Activated T-helper 17 cell treated with anti-CD3 and anti-CD28 coated beads, Interleukin-2, amount 50 U/mL, for 72 hours (primary cell): ENCODE results near the gene TEX28. TPM values are rescaled to one million over a fixed set of nuclear protein-coding genes. Genes with fewer than 3 reads are reported as not detected.
"Not testable (repeated sequence)": the region's sequence is repeated elsewhere in the genome, so short reads cannot be mapped to it uniquely, and the experiment has no call there.

ENCODE experiments used
- ATAC-seq: fragments of 150-1000 bp; cut with Tn5 transposase; replicated peaks from 2 replicates; pipeline ENCODE4 v1.10.0; 2021; ENCODE audit warnings: mild to moderate bottlenecking, moderate library complexity
- H3K27ac Mint-ChIP-seq: one replicate; pipeline ENCODE4 v1.8.0; 2022; ENCODE audit warnings: mixed read lengths
- H3K27me3 Mint-ChIP-seq: one replicate; pipeline ENCODE4 v1.8.0; 2022; ENCODE audit warnings: mixed read lengths
- H3K36me3 Mint-ChIP-seq: one replicate; pipeline ENCODE4 v1.8.0; 2022; ENCODE audit warnings: low read depth, mild to moderate bottlenecking, mixed read lengths
- H3K4me1 Mint-ChIP-seq: one replicate; pipeline ENCODE4 v1.8.0; 2022; ENCODE audit warnings: mixed read lengths
- H3K4me3 Mint-ChIP-seq: one replicate; pipeline ENCODE4 v1.8.0; 2022; ENCODE audit warnings: mild to moderate bottlenecking, mixed read lengths
- H3K9me3 Mint-ChIP-seq: one replicate; pipeline ENCODE4 v1.8.0; 2022; ENCODE audit warnings: mixed read lengths
- total RNA-seq, 2 donors: library from RNA; stranded (reverse); gene quantifications; one replicate each; pipeline ENCODE4 v1.2.3, GENCODE V29; 2022

TEX28 gene
- total RNA-seq, 2 donors from 2014 or later: not detected

DNA sequence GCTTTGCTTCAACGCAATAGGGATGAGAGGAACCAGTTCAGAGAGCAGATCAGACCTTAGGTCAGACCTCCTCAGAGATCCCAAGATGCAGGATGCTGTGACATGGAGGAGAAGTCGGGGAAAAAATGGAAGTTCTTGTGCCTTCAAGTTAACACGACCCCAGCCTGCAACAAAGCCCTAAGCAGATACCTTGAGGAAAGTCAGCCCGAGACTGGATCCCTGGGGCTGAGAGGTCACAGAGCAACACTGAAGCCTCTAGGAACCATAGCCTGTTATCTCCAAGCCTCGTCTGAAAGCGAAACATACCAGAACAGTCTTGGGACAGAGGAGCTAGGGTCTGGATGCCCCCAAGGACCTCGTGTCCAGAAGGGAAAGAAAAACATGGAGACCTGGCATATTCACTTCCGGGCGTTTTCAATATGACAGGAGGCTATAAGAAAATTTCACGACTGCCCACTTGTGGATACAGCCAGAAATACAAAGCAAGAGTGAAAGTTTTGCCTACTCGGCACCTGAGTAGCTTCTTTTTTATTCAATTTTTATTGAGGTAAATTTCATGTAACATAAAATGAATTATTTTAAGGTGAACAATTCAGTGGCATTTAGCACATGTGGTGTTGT lies 55.9 kb downstream of the TEX28 start:
- not testable (repeated sequence) for H3K4me3 Mint-ChIP-seq, H3K27ac Mint-ChIP-seq, H3K36me3 Mint-ChIP-seq, H3K9me3 Mint-ChIP-seq, H3K4me1 Mint-ChIP-seq, ATAC-seq, H3K27me3 Mint-ChIP-seq

DNA sequence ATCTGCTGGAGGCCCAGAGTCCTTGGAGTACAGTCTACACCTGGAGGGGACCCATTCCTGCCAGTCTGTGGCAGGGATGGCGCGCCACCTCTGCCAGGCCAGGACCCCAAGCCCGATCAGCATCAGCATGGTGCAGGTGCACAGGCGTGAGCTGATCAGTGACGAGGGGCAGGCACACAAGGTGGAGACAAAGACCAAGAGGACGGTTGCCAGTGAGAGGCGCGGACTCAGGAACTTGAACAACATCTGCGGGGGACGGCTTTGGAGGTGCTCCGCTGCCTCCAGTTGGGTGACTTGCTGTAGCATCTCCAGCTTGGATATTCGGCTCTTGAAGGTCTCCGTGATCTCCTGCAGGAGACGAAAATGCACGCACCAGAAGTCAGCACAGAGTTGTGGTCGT lies 61.3 kb downstream of the TEX28 start:
- H3K27me3 Mint-ChIP-seq, H3K4me1 Mint-ChIP-seq, H3K36me3 Mint-ChIP-seq, H3K27ac Mint-ChIP-seq, ATAC-seq, H3K4me3 Mint-ChIP-seq, H3K9me3 Mint-ChIP-seq: not testable (repeated sequence)

DNA sequence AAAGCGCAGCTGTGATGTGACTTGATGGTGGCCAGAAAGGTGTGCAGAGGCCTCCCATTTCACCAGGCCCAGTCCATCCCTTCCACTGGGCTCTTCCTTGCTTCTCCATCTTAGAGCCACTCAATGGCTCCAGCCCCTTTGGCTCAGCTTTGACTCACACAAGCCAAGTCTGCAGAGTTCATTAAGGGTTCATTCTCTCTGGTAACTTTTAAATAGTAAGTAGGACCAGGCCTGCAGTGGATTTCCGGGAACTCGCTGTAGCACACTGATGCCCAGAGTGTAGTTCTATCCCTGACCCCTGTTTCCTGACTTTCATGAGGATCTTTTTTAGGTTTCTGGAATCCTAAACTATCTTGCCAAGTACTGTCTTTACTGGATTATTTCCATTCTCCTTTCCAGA lies 63.5 kb downstream of the TEX28 start:
- not testable (repeated sequence) for ATAC-seq, H3K4me1 Mint-ChIP-seq, H3K9me3 Mint-ChIP-seq, H3K27me3 Mint-ChIP-seq, H3K4me3 Mint-ChIP-seq, H3K27ac Mint-ChIP-seq, H3K36me3 Mint-ChIP-seq

DNA sequence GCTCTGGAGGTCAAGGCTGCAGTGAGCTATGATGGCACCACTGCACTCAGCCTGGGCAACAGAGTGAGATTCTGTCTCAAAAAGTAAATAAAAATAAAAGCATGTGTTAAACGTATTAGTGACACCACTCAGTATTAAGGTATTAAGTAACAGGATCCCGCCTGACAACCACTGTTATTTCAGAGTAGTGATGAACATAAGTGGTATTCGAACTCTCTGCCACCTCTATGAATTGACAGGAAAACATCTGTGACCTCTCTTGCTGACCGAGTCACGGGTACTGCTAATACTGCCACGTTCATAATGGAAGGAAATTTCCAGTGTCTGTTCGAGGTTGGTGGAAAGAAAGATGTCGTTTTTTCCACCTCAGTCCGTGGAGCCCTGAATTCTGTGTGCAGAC lies 68.2 kb downstream of the TEX28 start:
- not testable (repeated sequence) for H3K27me3 Mint-ChIP-seq, H3K27ac Mint-ChIP-seq, H3K4me1 Mint-ChIP-seq, H3K4me3 Mint-ChIP-seq, H3K36me3 Mint-ChIP-seq, H3K9me3 Mint-ChIP-seq, ATAC-seq

DNA sequence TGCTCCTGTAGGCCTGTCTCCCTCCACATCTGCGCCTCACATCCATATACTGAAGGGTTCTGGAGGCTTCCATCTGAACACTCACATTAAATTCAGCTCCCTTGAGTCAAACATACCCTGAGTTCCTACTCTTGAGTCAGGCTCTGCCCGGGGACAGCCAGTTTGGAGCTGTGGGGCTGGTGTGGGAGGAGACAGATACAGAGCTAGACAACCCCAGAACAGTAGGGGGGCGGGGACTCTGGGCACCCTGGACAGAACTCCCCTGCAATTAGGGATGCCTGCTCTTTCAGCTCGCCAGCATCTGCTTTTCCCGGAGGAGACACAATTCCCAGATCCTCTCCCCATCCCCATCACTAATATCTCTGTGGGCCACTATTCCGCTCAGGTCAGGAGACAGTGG lies 69.6 kb downstream of the TEX28 start:
- not testable (repeated sequence) for H3K27ac Mint-ChIP-seq, H3K4me1 Mint-ChIP-seq, H3K4me3 Mint-ChIP-seq, H3K27me3 Mint-ChIP-seq, H3K9me3 Mint-ChIP-seq, H3K36me3 Mint-ChIP-seq, ATAC-seq

Other genes starting within 250 kb of the TEX28 start
- 10 to 100 TPM; 72.2 to 87.8 TPM for gene MECP2, start 197.4 kb downstream of the TEX28 start, total RNA-seq
- not detected for gene OPN1LW, start 150.9 kb downstream of the TEX28 start, total RNA-seq
- gene OPN1MW, start 112.5 kb downstream of the TEX28 start, total RNA-seq: not detected
- not detected for gene OPN1MW2, start 75.4 kb downstream of the TEX28 start, total RNA-seq
- not detected for gene OPN1MW3, start 37.5 kb downstream of the TEX28 start, total RNA-seq
- gene TKTL1, start 671 bp upstream of the TEX28 start, total RNA-seq: 1 to 10 TPM in 1 of 2 donors, under 1 TPM in 1; 0.54 to 2.1 TPM
- 1,000 to 10,000 TPM; 1,274 to 1,383 TPM for gene FLNA, start 79.5 kb upstream of the TEX28 start, total RNA-seq
- 10 to 100 TPM; 86.5 to 87.5 TPM for gene EMD, start 84.2 kb upstream of the TEX28 start, total RNA-seq
- 1,000 to 10,000 TPM; 1,604 to 1,651 TPM for gene RPL10, start 103.3 kb upstream of the TEX28 start, total RNA-seq
- gene DNASE1L1, start 114.1 kb upstream of the TEX28 start, total RNA-seq: 10 to 100 TPM; 13.9 to 16.7 TPM
- 10 to 100 TPM; 39.3 to 40.8 TPM for gene TAFAZZIN, start 116.4 kb upstream of the TEX28 start, total RNA-seq
- 10 to 100 TPM; 39.9 to 42.1 TPM for gene ATP6AP1, start 133.6 kb upstream of the TEX28 start, total RNA-seq
- gene GDI1, start 142.0 kb upstream of the TEX28 start, total RNA-seq: 100 to 1,000 TPM; 120 to 165 TPM
- gene FAM50A, start 149.0 kb upstream of the TEX28 start, total RNA-seq: 10 to 100 TPM; 49.3 to 71.4 TPM
- gene PLXNA3, start 163.2 kb upstream of the TEX28 start, total RNA-seq: 10 to 100 TPM; 63.2 to 67.8 TPM
- gene LAGE3, start 184.2 kb upstream of the TEX28 start, total RNA-seq: 10 to 100 TPM; 37.4 to 47.9 TPM
- 10 to 100 TPM; 37.2 to 53.4 TPM for gene UBL4A, start 191.5 kb upstream of the TEX28 start, total RNA-seq
- 10 to 100 TPM; 17.3 to 24.8 TPM for gene SLC10A3, start 195.5 kb upstream of the TEX28 start, total RNA-seq
- gene FAM3A, start 221.1 kb upstream of the TEX28 start, total RNA-seq: 10 to 100 TPM; 24.5 to 25.4 TPM